ENCODE data around the gene DPP7. TPM values are rescaled to one million over a fixed set of nuclear protein-coding genes. Genes with fewer than 3 reads are reported as not detected.

Gene DPP7
- total and polyA plus RNA-seq, 3 donors from 2014 or later = 207 to 242 (median 215) TPM

GRCh38 chr9:137070201-137070905 lies 44.2 kb downstream of the DPP7 start, which contains the start of gene SAPCD2:
Gene SAPCD2, minus strand, starts transcription at chr9:137070557. Its CDS starts 97 bp downstream, at chr9:137070460.
- H3K36me3 ChIP-seq (ENCODE audit: low read depth, missing control alignments) = no peaks in the 10 kb centered on the region
- peaks cover 8% of the 10 kb centered on the region for H3K4me1 ChIP-seq
- no peak within 1 kb of the TSS for H3K27ac ChIP-seq
- TF ChIP-seq CTCF (IDR thresholded peaks at IDR 0.05) = no peak
- no peak for TF ChIP-seq POLR2A (IDR thresholded peaks at IDR 0.05)
- 0 to 2% methylated on average over 26 to 43 of the region's 74 CpGs for WGBS, 2 donors
- no peaks in the 10 kb centered on the region for H3K27me3 ChIP-seq
- H3K9me3 ChIP-seq = no peaks in the 10 kb centered on the region
- H3K4me3 ChIP-seq = peak within 1 kb of the TSS; percentile 32 to 48
- peak; percentile 91 for DNase-seq
- intact Hi-C loops (cut with DNase I; ENCODE audit: low total_unique reads) = no loop called here

- Histone ChIP-seq H3K27ac (no peak overlapping the region), H3K36me3 (ENCODE audit: low read depth, missing control alignments) (no peaks in the 10 kb centered on the region), H3K4me1 (peaks cover 8% of the 10 kb centered on the region), H3K9me3 (no peaks in the 10 kb centered on the region), H3K4me3 (peak overlapping the region in 1 of 2 donors; percentile 32), H3K27me3 (no peaks in the 10 kb centered on the region)
- intact Hi-C loops (cut with DNase I; ENCODE audit: low total_unique reads) = no loop called here
- TF ChIP-seq POLR2A (IDR thresholded peaks at IDR 0.05) = no peak
- TF ChIP-seq CTCF (IDR thresholded peaks at IDR 0.05) = no peak
- 7% methylated on average over 46 of the region's 52 CpGs; no CpG with 5 or more reads in 1 of the 2 donors for WGBS, 2 donors
- no peak for DNase-seq
Observed at GRCh38 chr9:137069508-137070091, 44.9 kb downstream of the DPP7 start.

- intact Hi-C loops (cut with DNase I; ENCODE audit: low total_unique reads) = no loop called here
- 87 to 91% methylated on average over 3 to 17 of the region's 17 CpGs for WGBS, 2 donors
- no peak overlapping the region for H3K27ac ChIP-seq
Observed at GRCh38 chr9:137068539-137069507, 45.7 kb downstream of the DPP7 start.

More at GRCh38 chr9:137068539-137069507, 45.7 kb downstream of the DPP7 start:
- Histone ChIP-seq H3K9me3 (no peaks in the 10 kb centered on the region), H3K4me3 (no peak overlapping the region), H3K4me1 (peaks cover 10% of the 10 kb centered on the region), H3K36me3 (ENCODE audit: low read depth, missing control alignments) (no peaks in the 10 kb centered on the region), H3K27me3 (no peaks in the 10 kb centered on the region)
- no peak for DNase-seq
- TF ChIP-seq POLR2A (IDR thresholded peaks at IDR 0.05) (no peak), CTCF (IDR thresholded peaks at IDR 0.05) (no peak)
